Skeletal muscle satellite cell (primary cell): Measurements from ENCODE around the gene PNPLA2. TPM values are rescaled to one million over a fixed set of nuclear protein-coding genes. Genes with fewer than 3 reads are reported as not detected.

Experiments
- H3K27me3 ChIP-seq: 2 replicates; pipeline ENCODE4 v1.7.0; 2013; ENCODE audit warnings: low read length; ENCODE audit not compliant: control insufficient read depth, insufficient read depth
- H3K36me3 ChIP-seq: 2 replicates; pipeline ENCODE4 v1.7.0; 2013; ENCODE audit warnings: mild to moderate bottlenecking, control low read depth, low read length; ENCODE audit not compliant: insufficient read depth
- H3K4me1 ChIP-seq: 2 replicates; pipeline ENCODE4 v1.7.0; 2013; ENCODE audit warnings: low read length; ENCODE audit not compliant: control insufficient read depth, insufficient read depth
- H3K4me2 ChIP-seq: 2 replicates; pipeline ENCODE4 v1.7.0; 2013; ENCODE audit warnings: mild to moderate bottlenecking, low read length
- H3K4me3 ChIP-seq: 2 replicates; pipeline ENCODE4 v1.7.0; 2013; ENCODE audit warnings: low read length
- H3K9ac ChIP-seq: 2 replicates; pipeline ENCODE4 v1.7.0; 2013; ENCODE audit warnings: mild to moderate bottlenecking, low read depth, low read length, moderate library complexity
- H3K9me3 ChIP-seq: replicated peaks from 2 replicates; pipeline ENCODE4 v1.7.0; 2013; ENCODE audit warnings: mild to moderate bottlenecking, control low read depth, low read length
- small RNA-seq: library from RNA; depleted of rRNA; stranded (forward); fragments of <200 nt; gene quantifications from one replicate; pipeline ENCODE3, GENCODE V24; 2012

Gene PNPLA2

DNA sequence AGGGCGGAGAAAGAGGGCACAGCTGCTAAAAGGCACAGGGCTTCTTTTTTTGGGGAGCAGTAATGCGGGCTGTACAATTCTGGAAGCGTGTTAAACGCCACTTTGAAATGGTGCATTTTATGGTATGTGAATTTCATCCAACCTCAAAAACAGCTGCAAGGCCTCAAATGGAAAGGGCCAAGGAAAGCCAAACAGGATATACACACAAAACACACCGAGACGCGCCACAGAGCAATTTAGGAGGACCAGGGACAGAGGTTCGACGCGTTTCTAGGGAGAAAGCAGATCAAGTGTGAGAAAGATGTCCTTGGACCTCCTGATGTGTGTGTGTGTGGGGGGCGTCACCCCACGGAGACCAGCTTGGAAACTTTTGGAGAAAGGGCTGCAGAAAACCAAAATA is 55.0 kb downstream of the PNPLA2 start:
- Histone ChIP-seq H3K9me3 (no peaks in the 10 kb centered on the region), H3K9ac (no peak overlapping the region), H3K36me3 (peaks cover 7% of the 10 kb centered on the region), H3K27me3 (no peaks in the 10 kb centered on the region), H3K4me1 (peaks cover 9% of the 10 kb centered on the region), H3K4me2 (no peak overlapping the region), H3K4me3 (no peak overlapping the region)

Small RNA genes within 50 kb of the gene (small RNA-seq; reads per million reads assigned to genes)
- not detected for gene SNORA52
